SK-N-MC (cell line): ENCODE data around the gene STAM.

ENCODE experiments used
- EZH2 ChIP-seq: fragments of 200-600 bp; sonication (generic); IDR thresholded peaks from one replicate; pipeline ENCODE4 v1.6.1; 2017; ENCODE audit warnings: antibody characterized with exemption
- FOXP2 ChIP-seq: optimal IDR thresholded peaks from 2 replicates; pipeline ENCODE3; 2011; ENCODE audit warnings: mild to moderate bottlenecking, moderate library complexity; ENCODE audit not compliant: insufficient read depth; ENCODE audit errors: extremely low read length, control extremely low read depth
- POLR2AphosphoS5 ChIP-seq: IDR thresholded peaks from 2 replicates; pipeline ENCODE4 v1.6.1; 2012; ENCODE audit warnings: mild to moderate bottlenecking, low read depth, low read length, borderline replicate concordance

DNA sequence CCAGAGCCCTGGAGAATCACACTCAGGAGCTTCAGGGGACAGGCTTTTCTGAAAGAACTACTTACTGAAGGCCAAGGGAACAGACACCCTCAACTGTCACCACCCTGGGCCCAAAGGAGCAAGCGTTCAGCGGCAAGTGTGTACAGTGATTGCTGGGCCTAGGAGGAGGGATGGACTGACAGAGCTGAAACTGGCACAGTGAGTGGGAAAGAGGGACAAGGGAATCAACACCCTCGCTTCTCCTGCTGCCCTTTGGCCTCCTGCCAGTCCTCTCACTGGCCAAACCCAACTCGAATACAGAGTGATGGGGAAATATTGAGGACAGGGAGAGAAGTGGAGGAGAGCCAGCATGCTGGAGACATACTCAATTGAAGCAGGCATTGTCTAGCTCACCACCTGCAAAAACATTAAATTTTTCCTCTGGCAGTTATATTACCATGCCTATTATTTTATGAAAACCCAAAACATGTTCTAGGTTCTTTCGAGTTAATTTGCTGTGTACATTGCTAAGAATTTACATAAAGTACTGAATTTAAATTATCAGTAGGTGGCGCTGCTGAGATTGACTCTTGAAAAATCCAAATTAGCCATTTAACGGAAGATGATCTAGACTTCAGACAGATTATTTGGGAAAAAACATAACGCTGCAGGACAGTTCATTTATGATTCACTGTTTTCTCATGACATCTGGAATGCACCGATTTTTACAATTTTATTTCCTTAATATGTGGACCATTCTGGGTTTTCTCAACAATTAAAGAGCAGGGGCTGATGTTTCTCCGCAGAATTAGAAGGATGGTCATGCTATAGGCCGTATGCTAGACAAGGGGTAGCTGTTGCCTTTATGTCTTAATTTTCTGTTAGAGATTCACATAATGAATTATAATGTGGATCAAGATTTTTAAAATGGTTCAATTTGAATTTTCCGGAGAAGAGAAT lies 93.3 kb downstream of the STAM start:
- TF ChIP-seq EZH2: no peak
- TF ChIP-seq POLR2AphosphoS5: no peak
- no peak for TF ChIP-seq FOXP2
